IMR-90 (cell line): ENCODE data around the gene PLTP. TPM values are rescaled to one million over a fixed set of nuclear protein-coding genes. Genes with fewer than 3 reads are reported as not detected.
"Not testable (repeated sequence)": the region's sequence is repeated elsewhere in the genome, so short reads cannot be mapped to it uniquely, and the experiment has no call there.

Experiments used
- ATAC-seq: fragments of 200-7000 bp; cut with Tn5 transposase; 2 replicates; pipeline ENCODE4 v1.9.1; 2020; ENCODE audit warnings: low read depth, mild to moderate bottlenecking, moderate library complexity
- BruUV-seq: library from RNA; stranded (reverse); fragments of 400-500 nt; replicated peaks from 2 replicates; lab custom pipeline; 2021; lab: Mats Ljungman, UMichigan
- CTCF ChIA-PET: fragments of 300-600 bp; formaldehyde crosslinking; extraction: SDS; loops from one replicate; lab custom pipeline; 2021; ENCODE audit warnings: antibody characterized with exemption; lab: Yijun Ruan, JAX
- POLR2A ChIA-PET: fragments of 300-600 bp; sonication (Branson Sonifier 250); formaldehyde crosslinking; loops from one replicate; lab custom pipeline; 2022; ENCODE audit warnings: antibody characterized with exemption; ENCODE audit not compliant: unreplicated experiment; lab: Charles Lee
- DNase-seq: peaks from one replicate; pipeline ENCODE4 v3.0.0; 2013
- H2AFZ ChIP-seq: replicated peaks from 2 replicates; pipeline ENCODE3; 2013; ENCODE audit warnings: low read length, mild to moderate bottlenecking; ENCODE audit not compliant: poor library complexity
- H2AK5ac ChIP-seq: 2 replicates; pipeline ENCODE4 v1.6.1; 2013; ENCODE audit warnings: low read depth, low read length, inconsistent platforms
- H2AK9ac ChIP-seq: replicated peaks from 2 replicates; pipeline ENCODE3; 2013; ENCODE audit warnings: mild to moderate bottlenecking, low read depth, low read length, moderate library complexity; ENCODE audit not compliant: poor library complexity
- H2BK120ac ChIP-seq: 2 replicates; pipeline ENCODE4 v1.6.1; 2013; ENCODE audit warnings: low read depth, low read length, inconsistent platforms
- H2BK15ac ChIP-seq: 3 replicates; pipeline ENCODE4 v1.6.1; 2013; ENCODE audit warnings: low read depth, low read length, inconsistent platforms
- H2BK20ac ChIP-seq: 2 replicates; pipeline ENCODE4 v1.6.1; 2013; ENCODE audit warnings: low read depth, mild to moderate bottlenecking, inconsistent platforms, low read length, moderate library complexity
- H2BK5ac ChIP-seq: 2 replicates; pipeline ENCODE4 v1.6.1; 2013; ENCODE audit warnings: mild to moderate bottlenecking, low read depth, low read length, inconsistent platforms; ENCODE audit not compliant: poor library complexity, severe bottlenecking
- H3K14ac ChIP-seq: replicated peaks from 2 replicates; pipeline ENCODE4 v1.6.1; 2013; ENCODE audit warnings: low read depth, low read length, inconsistent platforms
- H3K18ac ChIP-seq: 2 replicates; pipeline ENCODE4 v1.6.1; 2013; ENCODE audit warnings: low read depth, low read length, control low read depth
- H3K23ac ChIP-seq: 2 replicates; pipeline ENCODE4 v1.6.1; 2013; ENCODE audit warnings: low read depth, low read length, inconsistent platforms
- H3K27ac ChIP-seq: 2 replicates; pipeline ENCODE4 v1.5.1; 2013; ENCODE audit warnings: mild to moderate bottlenecking, control low read depth, low read length; ENCODE audit not compliant: insufficient read depth
- H3K27me3 ChIP-seq: 2 replicates; pipeline ENCODE4 v1.6.1; 2013; ENCODE audit warnings: low read length; ENCODE audit not compliant: control insufficient read depth, insufficient read depth
- H3K36me3 ChIP-seq: 2 replicates; pipeline ENCODE4 v1.6.1; 2013; ENCODE audit warnings: low read length, mixed read lengths; ENCODE audit not compliant: control insufficient read depth, insufficient read depth
- H3K4ac ChIP-seq: 2 replicates; pipeline ENCODE4 v1.6.1; 2013; ENCODE audit warnings: low read depth, low read length, inconsistent platforms
- H3K4me1 ChIP-seq: 2 replicates; pipeline ENCODE4 v1.6.1; 2013; ENCODE audit warnings: low read length, mixed read lengths; ENCODE audit not compliant: control insufficient read depth, insufficient read depth
- H3K4me2 ChIP-seq: 2 replicates; pipeline ENCODE4 v1.6.1; 2013; ENCODE audit warnings: low read depth, mild to moderate bottlenecking, control low read depth, low read length, moderate library complexity
- H3K4me3 ChIP-seq: 2 replicates; pipeline ENCODE4 v1.5.1; 2013; ENCODE audit warnings: low read depth, mild to moderate bottlenecking, control low read depth, low read length, moderate library complexity; ENCODE audit not compliant: insufficient read depth
- H3K56ac ChIP-seq: 2 replicates; pipeline ENCODE4 v1.6.1; 2013; ENCODE audit warnings: low read length, inconsistent platforms; ENCODE audit not compliant: insufficient read depth; ENCODE audit errors: extremely low read depth
- H3K79me1 ChIP-seq, 2 experiments: 2 replicates each; pipeline ENCODE4 v1.6.1; 2013; ENCODE audit warnings: low read length in 2 of 2, inconsistent platforms in 1 of 2, low read depth in 1 of 2
- H3K9ac ChIP-seq: 2 replicates; pipeline ENCODE4 v1.6.1; 2013; ENCODE audit warnings: low read depth, low read length, control low read depth
- H3K9me1 ChIP-seq: 2 replicates; pipeline ENCODE4 v1.6.1; 2013; ENCODE audit warnings: low read length, inconsistent platforms; ENCODE audit not compliant: insufficient read depth
- H3K9me3 ChIP-seq: 2 replicates; pipeline ENCODE4 v1.6.1; 2013; ENCODE audit warnings: low read length; ENCODE audit not compliant: control insufficient read depth, insufficient read depth
- H4K20me1 ChIP-seq: 2 replicates; pipeline ENCODE4 v1.6.1; 2013; ENCODE audit warnings: low read length, inconsistent platforms; ENCODE audit not compliant: insufficient read depth
- H4K5ac ChIP-seq: 2 replicates; pipeline ENCODE4 v1.6.1; 2013; ENCODE audit warnings: mild to moderate bottlenecking, low read depth, low read length, control low read depth
- H4K8ac ChIP-seq, 2 experiments: 2 replicates each; pipeline ENCODE4 v1.6.1; 2013; ENCODE audit warnings: low read depth in 2 of 2, low read length in 2 of 2, control low read depth in 1 of 2, inconsistent platforms in 1 of 2
- H4K91ac ChIP-seq: 2 replicates; pipeline ENCODE4 v1.6.1; 2013; ENCODE audit warnings: low read depth, low read length, inconsistent platforms; ENCODE audit not compliant: insufficient read depth
- POLR2A ChIP-seq: IDR thresholded peaks from 2 replicates; pipeline ENCODE4 v1.6.1; 2012; ENCODE audit warnings: mild to moderate bottlenecking, low read depth, low read length
- RFX5 ChIP-seq: IDR thresholded peaks from 2 replicates; pipeline ENCODE4 v1.8.0; 2012; ENCODE audit warnings: low read depth, mild to moderate bottlenecking, low read length, moderate library complexity
- WGBS, 2 experiments: methylation state at CpG; one replicate each; pipeline versions ENCODE4 v1.1.5 to v1.1.7; 2013; ENCODE audit warnings: missing lambda C conversion rate in 2 of 2; ENCODE audit not compliant: insufficient read length in 1 of 2; ENCODE audit errors: extremely low coverage in 2 of 2; 5-methylcytosine and 5-hydroxymethylcytosine counted together
- dilution Hi-C: fragments of 300-500 bp; cut with HindIII; formaldehyde crosslinking; loops from one replicate; pipeline ENCODE4 v1.14.3; 2018; ENCODE audit warnings: low sequenced_read_pairs; ENCODE audit not compliant: unreplicated experiment
- in situ Hi-C: fragments of 300-500 bp; cut with MboI; formaldehyde crosslinking; loops from 3 replicates; pipeline ENCODE4 v1.14.3; 2019; ENCODE audit warnings: low sequenced_read_pairs, inconsistent platforms, mixed read lengths
- intact Hi-C: fragments of 100-400 bp; cut with micrococcal nuclease; formaldehyde crosslinking; loops from 2 replicates; pipeline ENCODE4 v1.10.0; 2022
- polyA plus RNA-seq, 3 experiments: library from polyadenylated mRNA; depleted of rRNA; stranded (reverse); fragments of >200 nt; gene quantifications; 2 replicates each; pipeline ENCODE4 v1.2.3, GENCODE V29; 2012; ENCODE audit warnings: low replicate concordance in 1 of 3
- total RNA-seq: library from RNA; depleted of rRNA; stranded (reverse); fragments of >200 nt; gene quantifications from 2 replicates; pipeline ENCODE4 v1.2.3, GENCODE V29; 2012

The PLTP gene
- total and polyA plus RNA-seq, 2 of the 4 experiments (the other 2 are of a cell fraction), result 5.4 to 55.8 TPM

DNA sequence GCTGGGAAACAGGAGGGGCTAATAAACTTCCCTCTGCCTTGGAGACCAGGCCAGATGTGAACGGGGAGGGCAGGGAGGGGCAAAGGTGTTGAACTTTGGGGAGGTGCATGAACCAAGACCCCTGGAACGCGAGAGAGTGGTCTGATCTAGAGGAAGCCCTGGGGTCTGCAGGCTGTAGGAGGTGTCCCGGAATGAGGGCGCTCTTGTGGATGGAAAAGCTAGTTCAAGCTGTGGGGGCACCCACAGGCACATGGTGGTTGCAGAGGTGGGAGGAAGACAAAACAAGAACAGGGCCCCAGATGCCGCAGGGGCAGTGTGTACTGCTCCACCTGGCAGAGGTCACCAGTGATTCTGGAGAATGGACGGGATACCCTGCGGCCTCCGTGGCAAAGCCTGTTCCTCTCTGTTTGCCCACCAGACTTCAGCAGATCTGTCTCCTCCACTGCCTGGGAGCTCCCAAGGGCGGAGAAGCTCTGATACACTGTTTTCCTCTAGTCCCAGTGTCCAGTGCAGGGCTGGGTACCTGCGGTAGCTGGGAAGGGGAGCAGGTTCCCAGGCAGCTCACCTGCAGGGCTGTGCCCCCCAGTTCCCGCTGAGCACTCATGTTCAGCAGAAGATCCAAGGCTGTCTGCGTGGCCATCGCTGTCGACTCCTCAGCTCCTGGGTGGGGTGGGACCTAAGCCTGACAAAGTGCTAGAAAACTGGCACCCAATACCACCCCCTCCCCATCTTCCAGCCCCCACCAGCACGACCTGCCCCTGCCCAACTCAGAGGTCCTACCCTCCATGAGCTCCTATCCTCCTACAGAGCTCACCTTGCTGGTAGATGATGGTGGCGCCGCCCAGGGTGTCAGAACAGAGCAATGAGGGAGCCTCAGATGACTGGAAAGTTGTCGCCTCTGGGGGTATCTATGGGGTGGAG is 45.3 kb upstream of the PLTP start (continued):
- TF ChIP-seq RFX5, result no peak
- TF ChIP-seq POLR2A, result no peak

DNA sequence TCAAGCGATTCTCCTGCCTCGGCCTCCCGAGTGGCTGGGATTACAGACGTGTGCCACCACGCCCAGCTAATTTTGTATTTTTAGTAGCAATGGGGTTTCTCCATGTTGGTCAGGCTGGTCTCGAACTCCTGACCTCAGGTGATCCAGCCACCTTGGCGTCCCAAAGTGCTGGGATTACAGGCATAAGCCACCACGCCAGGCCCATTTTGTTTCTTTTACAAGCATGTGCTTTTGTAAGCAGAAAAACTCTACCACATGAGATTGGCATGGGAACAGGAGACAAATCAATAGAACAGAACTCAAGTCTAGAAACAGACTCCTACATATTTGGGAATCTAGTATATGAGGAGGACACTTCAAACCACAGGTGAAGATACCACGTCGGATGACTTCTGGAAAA is 44.4 kb upstream of the PLTP start:
- H3K56ac ChIP-seq, H4K91ac ChIP-seq, H3K23ac ChIP-seq, H4K20me1 ChIP-seq, H3K18ac ChIP-seq, BruUV-seq, H2AFZ ChIP-seq, H3K14ac ChIP-seq, CTCF ChIA-PET, H3K27ac ChIP-seq, H2BK20ac ChIP-seq, ATAC-seq, DNase-seq, H2BK120ac ChIP-seq, H3K9me1 ChIP-seq, H3K4me1 ChIP-seq, intact Hi-C loops, H3K4me3 ChIP-seq, in situ Hi-C loops, H3K27me3 ChIP-seq, dilution Hi-C loops, H3K9ac ChIP-seq, H4K8ac ChIP-seq, H2AK5ac ChIP-seq, H3K9me3 ChIP-seq, H4K5ac ChIP-seq, POLR2A ChIA-PET, H3K4me2 ChIP-seq, H3K4ac ChIP-seq, H2BK5ac ChIP-seq, H3K79me1 ChIP-seq, H2AK9ac ChIP-seq, H2BK15ac ChIP-seq: not testable (repeated sequence)
- WGBS, 2 experiments, result no CpG with 5 or more reads among the region's 10 CpGs
- peaks cover 68% of the 10 kb centered on the region for H3K36me3 ChIP-seq
